ENCODE results near the gene PWP2.
"Not testable (repeated sequence)": the region's sequence is repeated elsewhere in the genome, so short reads cannot be mapped to it uniquely, and the experiment has no call there.

Gene PWP2

GRCh38 chr21:44143380-44143779, 36.2 kb downstream of the PWP2 start:
- H3K4me1 ChIP-seq (ENCODE audit: control insufficient read depth, low read depth, low read length); H3K4me3 ChIP-seq (ENCODE audit: low read length); H3K27ac ChIP-seq (ENCODE audit: low read length); H3K27me3 ChIP-seq (ENCODE audit: control insufficient read depth, insufficient read depth, low read length); H3K36me3 ChIP-seq (ENCODE audit: control insufficient read depth, low read depth, low read length); H3K9ac ChIP-seq (ENCODE audit: low read length); H3K9me3 ChIP-seq (ENCODE audit: control insufficient read depth, low read depth, low read length): not testable (repeated sequence)

GRCh38 chr21:44143996-44144395, 36.8 kb downstream of the PWP2 start:
- not testable (repeated sequence) for H3K9me3 ChIP-seq (ENCODE audit: control insufficient read depth, low read depth, low read length); H3K27me3 ChIP-seq (ENCODE audit: control insufficient read depth, insufficient read depth, low read length); H3K4me3 ChIP-seq (ENCODE audit: low read length); H3K36me3 ChIP-seq (ENCODE audit: control insufficient read depth, low read depth, low read length); H3K27ac ChIP-seq (ENCODE audit: low read length); H3K9ac ChIP-seq (ENCODE audit: low read length); H3K4me1 ChIP-seq (ENCODE audit: control insufficient read depth, low read depth, low read length)

GRCh38 chr21:44144784-44145602, 37.8 kb downstream of the PWP2 start:
- H3K9me3 ChIP-seq (ENCODE audit: control insufficient read depth, low read depth, low read length); H3K27me3 ChIP-seq (ENCODE audit: control insufficient read depth, insufficient read depth, low read length); H3K4me3 ChIP-seq (ENCODE audit: low read length); H3K27ac ChIP-seq (ENCODE audit: low read length); H3K36me3 ChIP-seq (ENCODE audit: control insufficient read depth, low read depth, low read length); H3K4me1 ChIP-seq (ENCODE audit: control insufficient read depth, low read depth, low read length); H3K9ac ChIP-seq (ENCODE audit: low read length): not testable (repeated sequence)

- H3K9me3 ChIP-seq (ENCODE audit: control insufficient read depth, low read depth, low read length); H3K27me3 ChIP-seq (ENCODE audit: control insufficient read depth, insufficient read depth, low read length); H3K4me3 ChIP-seq (ENCODE audit: low read length); H3K9ac ChIP-seq (ENCODE audit: low read length); H3K36me3 ChIP-seq (ENCODE audit: control insufficient read depth, low read depth, low read length); H3K4me1 ChIP-seq (ENCODE audit: control insufficient read depth, low read depth, low read length); H3K27ac ChIP-seq (ENCODE audit: low read length): not testable (repeated sequence)
Measured at GRCh38 chr21:44145616-44146015, 38.4 kb downstream of the PWP2 start.

- not testable (repeated sequence) for H3K27me3 ChIP-seq (ENCODE audit: control insufficient read depth, insufficient read depth, low read length); H3K4me3 ChIP-seq (ENCODE audit: low read length); H3K9me3 ChIP-seq (ENCODE audit: control insufficient read depth, low read depth, low read length); H3K27ac ChIP-seq (ENCODE audit: low read length); H3K9ac ChIP-seq (ENCODE audit: low read length); H3K36me3 ChIP-seq (ENCODE audit: control insufficient read depth, low read depth, low read length); H3K4me1 ChIP-seq (ENCODE audit: control insufficient read depth, low read depth, low read length)
Measured at GRCh38 chr21:44147108-44147507, 39.9 kb downstream of the PWP2 start.

GRCh38 chr21:44150255-44150654, 43.1 kb downstream of the PWP2 start:
- H3K27ac ChIP-seq (ENCODE audit: low read length); H3K27me3 ChIP-seq (ENCODE audit: control insufficient read depth, insufficient read depth, low read length); H3K9me3 ChIP-seq (ENCODE audit: control insufficient read depth, low read depth, low read length); H3K36me3 ChIP-seq (ENCODE audit: control insufficient read depth, low read depth, low read length); H3K4me1 ChIP-seq (ENCODE audit: control insufficient read depth, low read depth, low read length); H3K9ac ChIP-seq (ENCODE audit: low read length); H3K4me3 ChIP-seq (ENCODE audit: low read length): not testable (repeated sequence)

GRCh38 chr21:44153214-44153888, 46.2 kb downstream of the PWP2 start:
- not testable (repeated sequence) for H3K27ac ChIP-seq (ENCODE audit: low read length); H3K27me3 ChIP-seq (ENCODE audit: control insufficient read depth, insufficient read depth, low read length); H3K9me3 ChIP-seq (ENCODE audit: control insufficient read depth, low read depth, low read length); H3K4me3 ChIP-seq (ENCODE audit: low read length); H3K4me1 ChIP-seq (ENCODE audit: control insufficient read depth, low read depth, low read length); H3K9ac ChIP-seq (ENCODE audit: low read length); H3K36me3 ChIP-seq (ENCODE audit: control insufficient read depth, low read depth, low read length)

GRCh38 chr21:44153889-44154228, 46.7 kb downstream of the PWP2 start:
- H3K9ac ChIP-seq (ENCODE audit: low read length); H3K27ac ChIP-seq (ENCODE audit: low read length); H3K36me3 ChIP-seq (ENCODE audit: control insufficient read depth, low read depth, low read length); H3K4me3 ChIP-seq (ENCODE audit: low read length); H3K27me3 ChIP-seq (ENCODE audit: control insufficient read depth, insufficient read depth, low read length); H3K9me3 ChIP-seq (ENCODE audit: control insufficient read depth, low read depth, low read length); H3K4me1 ChIP-seq (ENCODE audit: control insufficient read depth, low read depth, low read length): not testable (repeated sequence)

- H3K4me3 ChIP-seq (ENCODE audit: low read length); H3K27me3 ChIP-seq (ENCODE audit: control insufficient read depth, insufficient read depth, low read length); H3K9ac ChIP-seq (ENCODE audit: low read length); H3K4me1 ChIP-seq (ENCODE audit: control insufficient read depth, low read depth, low read length); H3K36me3 ChIP-seq (ENCODE audit: control insufficient read depth, low read depth, low read length); H3K27ac ChIP-seq (ENCODE audit: low read length); H3K9me3 ChIP-seq (ENCODE audit: control insufficient read depth, low read depth, low read length): not testable (repeated sequence)
Measured at GRCh38 chr21:44154816-44155230, 47.6 kb downstream of the PWP2 start.

- H3K27ac ChIP-seq (ENCODE audit: low read length); H3K27me3 ChIP-seq (ENCODE audit: control insufficient read depth, insufficient read depth, low read length); H3K36me3 ChIP-seq (ENCODE audit: control insufficient read depth, low read depth, low read length); H3K4me1 ChIP-seq (ENCODE audit: control insufficient read depth, low read depth, low read length); H3K9me3 ChIP-seq (ENCODE audit: control insufficient read depth, low read depth, low read length); H3K9ac ChIP-seq (ENCODE audit: low read length); H3K4me3 ChIP-seq (ENCODE audit: low read length): not testable (repeated sequence)
Measured at GRCh38 chr21:44155231-44155993, 48.2 kb downstream of the PWP2 start.

GRCh38 chr21:44155994-44156380, 48.8 kb downstream of the PWP2 start:
- not testable (repeated sequence) for H3K27me3 ChIP-seq (ENCODE audit: control insufficient read depth, insufficient read depth, low read length); H3K27ac ChIP-seq (ENCODE audit: low read length); H3K9me3 ChIP-seq (ENCODE audit: control insufficient read depth, low read depth, low read length); H3K36me3 ChIP-seq (ENCODE audit: control insufficient read depth, low read depth, low read length); H3K4me3 ChIP-seq (ENCODE audit: low read length); H3K9ac ChIP-seq (ENCODE audit: low read length); H3K4me1 ChIP-seq (ENCODE audit: control insufficient read depth, low read depth, low read length)
